ENCODE measurements around the gene DOCK4.

Gene DOCK4

DNA sequence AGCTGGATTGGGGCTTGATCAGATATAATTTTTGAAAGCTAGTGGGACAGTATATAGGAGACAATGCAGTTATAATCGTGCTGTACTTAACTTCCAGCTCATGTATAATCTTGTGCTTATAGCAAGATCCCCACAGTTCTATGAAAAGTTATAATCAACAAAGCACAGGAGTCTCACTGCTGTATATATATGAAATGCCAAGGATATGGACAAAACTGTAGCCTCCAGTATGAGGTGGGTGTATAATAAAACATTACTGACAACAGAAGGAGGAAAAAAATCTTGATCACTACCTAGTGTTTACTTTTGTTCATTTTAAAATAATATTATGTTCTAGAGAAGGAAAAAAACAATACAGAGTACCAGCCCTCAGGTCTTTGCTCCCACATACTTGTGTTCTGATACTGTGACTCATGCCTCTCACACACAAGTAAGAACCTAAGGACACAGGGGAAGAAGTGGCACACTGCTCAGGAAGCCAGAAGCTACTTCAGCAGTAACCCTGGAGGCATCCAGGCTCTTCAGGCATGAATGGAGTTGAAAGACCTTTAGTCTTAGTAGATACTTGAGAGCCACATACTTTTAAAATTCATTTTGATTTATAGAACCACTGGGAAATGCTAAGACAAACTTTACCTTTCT, 378.2 kb downstream of the DOCK4 start:
- no peak for DNase-seq (ENCODE audit: extremely low spot score)
- TF ChIP-seq, protein P1, sequence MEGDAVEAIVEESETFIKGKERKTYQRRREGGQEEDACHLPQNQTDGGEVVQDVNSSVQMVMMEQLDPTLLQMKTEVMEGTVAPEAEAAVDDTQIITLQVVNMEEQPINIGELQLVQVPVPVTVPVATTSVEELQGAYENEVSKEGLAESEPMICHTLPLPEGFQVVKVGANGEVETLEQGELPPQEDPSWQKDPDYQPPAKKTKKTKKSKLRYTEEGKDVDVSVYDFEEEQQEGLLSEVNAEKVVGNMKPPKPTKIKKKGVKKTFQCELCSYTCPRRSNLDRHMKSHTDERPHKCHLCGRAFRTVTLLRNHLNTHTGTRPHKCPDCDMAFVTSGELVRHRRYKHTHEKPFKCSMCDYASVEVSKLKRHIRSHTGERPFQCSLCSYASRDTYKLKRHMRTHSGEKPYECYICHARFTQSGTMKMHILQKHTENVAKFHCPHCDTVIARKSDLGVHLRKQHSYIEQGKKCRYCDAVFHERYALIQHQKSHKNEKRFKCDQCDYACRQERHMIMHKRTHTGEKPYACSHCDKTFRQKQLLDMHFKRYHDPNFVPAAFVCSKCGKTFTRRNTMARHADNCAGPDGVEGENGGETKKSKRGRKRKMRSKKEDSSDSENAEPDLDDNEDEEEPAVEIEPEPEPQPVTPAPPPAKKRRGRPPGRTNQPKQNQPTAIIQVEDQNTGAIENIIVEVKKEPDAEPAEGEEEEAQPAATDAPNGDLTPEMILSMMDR (IDR thresholded peaks at IDR 0.05; ENCODE audit: control extremely low read depth, extremely low read depth, low read depth, missing control alignments), result no peak
- ChIA-PET CTCF (interaction anchor here (0.8 to 1.5 kb wide), 3 partner anchors 9 to 25 kb away, joined by 3 to 4 read pairs (median 3); no protein-coding TSS in a partner anchor), POLR2A (no interaction called here)

DNA sequence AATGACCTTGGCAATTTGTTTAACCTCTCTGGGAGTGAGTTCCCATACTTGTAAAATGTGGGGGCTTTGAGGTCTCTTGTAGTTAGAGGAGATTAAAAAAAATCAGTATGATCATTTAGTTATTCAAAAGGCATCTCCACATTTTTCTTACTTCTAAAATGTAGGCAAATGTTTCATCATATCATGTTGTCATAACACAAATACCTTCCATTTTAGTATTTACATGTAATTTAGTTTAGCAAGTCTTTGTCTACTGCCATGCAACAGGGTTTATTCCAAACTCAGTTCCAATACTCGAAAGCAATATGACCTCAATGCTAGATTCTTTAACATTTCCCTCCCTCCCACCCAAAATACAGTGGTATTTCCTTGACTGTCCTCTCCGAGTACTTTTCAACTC, 381.2 kb downstream of the DOCK4 start:
- CTCF ChIA-PET, result no interaction called here
- TF ChIP-seq, protein P1 (IDR thresholded peaks at IDR 0.05; ENCODE audit: control extremely low read depth, extremely low read depth, low read depth, missing control alignments), result no peak
- no peak for DNase-seq (ENCODE audit: extremely low spot score)
- POLR2A ChIA-PET, result no interaction called here

DNA sequence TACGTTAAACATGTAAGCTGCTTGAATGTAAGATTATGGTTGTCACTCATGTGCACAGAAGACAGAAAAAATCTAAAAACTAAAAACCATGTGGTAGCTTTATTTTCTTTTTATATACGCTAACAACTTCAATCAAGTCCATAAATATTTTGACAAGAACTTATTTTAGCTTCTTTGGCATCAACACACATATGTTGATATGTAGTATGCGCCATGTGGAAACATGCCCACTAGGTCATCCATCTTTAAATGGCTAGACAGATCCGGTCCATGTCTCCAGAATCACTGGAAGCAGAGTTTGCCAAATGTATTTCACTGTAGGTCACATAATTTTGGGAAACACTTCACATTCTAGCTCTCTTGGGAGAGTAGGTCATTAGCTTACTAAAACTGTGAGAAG, 382.4 kb downstream of the DOCK4 start:
- CTCF ChIA-PET, result interaction anchor here (1.2 to 1.7 kb wide), 2 partner anchors 10 to 19 kb away, joined by 3 read pairs; no protein-coding TSS in a partner anchor
- TF ChIP-seq, protein P1 (IDR thresholded peaks at IDR 0.05; ENCODE audit: control extremely low read depth, extremely low read depth, low read depth, missing control alignments), result no peak
- POLR2A ChIA-PET, result no interaction called here
- DNase-seq (ENCODE audit: extremely low spot score), result no peak

DNA sequence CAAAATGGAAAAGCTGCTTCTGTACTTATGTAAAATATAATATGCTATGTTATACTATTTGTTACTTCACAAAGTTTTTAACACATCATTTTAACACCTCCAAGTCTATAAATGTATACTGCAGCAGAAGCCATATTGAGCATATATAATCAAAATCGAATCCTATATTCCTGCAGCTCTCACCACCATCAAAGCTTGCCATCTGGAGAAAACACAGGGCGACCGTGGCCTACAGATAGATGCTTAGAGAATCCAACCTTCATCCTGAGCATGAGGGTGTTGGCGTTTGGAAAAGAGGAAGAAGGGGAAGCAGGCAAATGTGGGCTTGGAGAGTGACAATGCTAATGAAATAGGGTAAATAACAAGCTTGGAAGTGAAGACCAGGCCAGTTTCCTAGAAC, 385.2 kb downstream of the DOCK4 start:
- CTCF ChIA-PET, result interaction anchor here (1.4 to 2.5 kb wide), 3 partner anchors 10 to 14 kb away, joined by 3 to 9 read pairs (median 4); no protein-coding TSS in a partner anchor
- TF ChIP-seq, protein P1 (IDR thresholded peaks at IDR 0.05; ENCODE audit: control extremely low read depth, extremely low read depth, low read depth, missing control alignments), result no peak
- POLR2A ChIA-PET, result no interaction called here
- no peak for DNase-seq (ENCODE audit: extremely low spot score)

DNA sequence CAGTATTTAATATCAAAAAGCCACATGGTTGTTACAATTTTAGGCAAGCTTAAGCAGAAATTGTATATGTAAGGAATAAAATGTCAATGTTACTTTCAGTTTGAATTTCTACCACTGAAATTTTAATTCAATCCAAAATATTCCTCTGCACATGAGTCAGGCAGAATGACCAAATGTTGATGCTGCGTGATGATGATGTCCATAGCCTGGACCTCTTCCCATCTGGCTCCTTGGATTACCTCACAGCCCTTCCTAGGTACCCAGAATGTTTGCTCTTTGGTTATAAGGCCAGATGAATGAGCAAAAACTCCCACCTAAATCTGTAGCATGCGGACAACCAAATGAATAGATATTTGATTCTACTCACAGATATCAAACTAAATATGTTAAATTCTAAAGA, 385.6 kb downstream of the DOCK4 start:
- no peak for DNase-seq (ENCODE audit: extremely low spot score)
- ChIA-PET CTCF (interaction anchor here (1.4 to 2.5 kb wide), 3 partner anchors 10 to 14 kb away, joined by 3 to 9 read pairs (median 4); no protein-coding TSS in a partner anchor), POLR2A (no interaction called here)
- TF ChIP-seq, protein P1 (IDR thresholded peaks at IDR 0.05; ENCODE audit: control extremely low read depth, extremely low read depth, low read depth, missing control alignments), result no peak

DNA sequence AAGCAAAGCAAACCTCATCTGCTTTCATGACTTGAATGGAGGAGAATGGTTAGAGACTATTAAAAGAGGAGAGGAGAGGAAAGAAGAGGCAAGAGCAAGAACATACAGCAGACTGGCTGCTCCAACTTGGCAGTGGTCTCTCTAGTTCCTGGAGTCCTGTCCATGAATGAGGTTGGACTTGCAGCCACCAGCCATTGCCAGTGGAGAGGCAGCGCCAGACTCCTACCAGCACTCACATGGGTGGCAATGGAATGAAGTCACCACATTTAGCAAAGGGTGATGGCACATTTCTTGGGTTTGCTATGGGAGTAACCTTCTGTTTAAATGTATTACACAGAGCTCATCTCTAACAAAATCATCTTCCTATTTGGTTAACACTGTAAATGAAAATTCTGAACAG, 386.1 kb downstream of the DOCK4 start:
- CTCF ChIA-PET, result interaction anchor here (1.4 to 2.5 kb wide), 2 partner anchors 11 to 13 kb away, joined by 4 to 9 read pairs; no protein-coding TSS in a partner anchor
- DNase-seq (ENCODE audit: extremely low spot score), result no peak
- POLR2A ChIA-PET, result no interaction called here
- TF ChIP-seq, protein P1 (IDR thresholded peaks at IDR 0.05; ENCODE audit: control extremely low read depth, extremely low read depth, low read depth, missing control alignments), result no peak

Measured in GM10248 (cell line).